ENCODE data around the gene LIN28A.

- TF ChIP-seq CTCF (IDR thresholded peaks at IDR 0.05) = no peak
- TF ChIP-seq EZH2 (IDR thresholded peaks at IDR 0.05; ENCODE audit: borderline replicate concordance, insufficient read depth, low read depth, low read length, poor library complexity, severe bottlenecking) = no peak
These were observed 8.9 kb downstream of the LIN28A start for GRCh38 chr1:26419494-26419893.

Measured in B cell (primary cell).